Naive B cell (primary cell): ENCODE measurements around the gene RBM20. TPM values are rescaled to one million over a fixed set of nuclear protein-coding genes. Genes with fewer than 3 reads are reported as not detected.
A peak's percentile ranks its signal among the peaks of the same experiment; 100 is the strongest.

Source experiments
- ATAC-seq, 2 donors: fragments of 150-1000 bp; cut with Tn5 transposase; 2 replicates each; pipeline ENCODE4 v1.10.0; 2021; ENCODE audit warnings: low read depth in 2 of 2, mild to moderate bottlenecking in 2 of 2, moderate library complexity in 2 of 2
- DNase-seq: peaks from one replicate; pipeline ENCODE4 v3.0.0; 2022
- H3K27ac Mint-ChIP-seq, 6 donors: one replicate each; pipeline ENCODE4 v1.8.0; 2020 to 2022; ENCODE audit warnings: mild to moderate bottlenecking in 6 of 6, mixed read lengths in 6 of 6, moderate library complexity in 5 of 6, inconsistent platforms in 2 of 6
- H3K27me3 Mint-ChIP-seq, 3 donors: one replicate each; pipeline ENCODE4 v1.8.0; 2021 to 2022; ENCODE audit warnings: mixed read lengths in 3 of 3, mild to moderate bottlenecking in 1 of 3
- H3K36me3 Mint-ChIP-seq, 2 donors: one replicate each; pipeline ENCODE4 v1.8.0; 2020 to 2022; ENCODE audit warnings: mixed read lengths in 2 of 2, inconsistent platforms in 1 of 2, mild to moderate bottlenecking in 1 of 2
- H3K4me1 Mint-ChIP-seq, 3 donors: one replicate each; pipeline ENCODE4 v1.8.0; 2020 to 2022; ENCODE audit warnings: mixed read lengths in 3 of 3, inconsistent platforms in 1 of 3, mild to moderate bottlenecking in 1 of 3, moderate library complexity in 1 of 3
- H3K4me3 Mint-ChIP-seq, 8 donors: one replicate each; pipeline ENCODE4 v1.8.0; 2020 to 2022; ENCODE audit warnings: mild to moderate bottlenecking in 8 of 8, mixed read lengths in 8 of 8, moderate library complexity in 8 of 8, inconsistent platforms in 2 of 8
- H3K9me3 Mint-ChIP-seq, 7 donors: one replicate each; pipeline ENCODE4 v1.8.0; 2020 to 2022; ENCODE audit warnings: mixed read lengths in 7 of 7, mild to moderate bottlenecking in 5 of 7, inconsistent platforms in 2 of 7, moderate library complexity in 1 of 7
- polyA plus RNA-seq, 6 donors: library from polyadenylated mRNA; unstranded; fragments of 300-500 nt; fragmentation: Illumina TruSeq; gene quantifications; one replicate each; pipeline ENCODE4 v1.2.3, GENCODE V29; 2021; ENCODE audit warnings: low read depth in 6 of 6

RBM20 gene
- polyA plus RNA-seq, 6 donors from 2014 or later, result 0.05 TPM; not detected in 5

DNA sequence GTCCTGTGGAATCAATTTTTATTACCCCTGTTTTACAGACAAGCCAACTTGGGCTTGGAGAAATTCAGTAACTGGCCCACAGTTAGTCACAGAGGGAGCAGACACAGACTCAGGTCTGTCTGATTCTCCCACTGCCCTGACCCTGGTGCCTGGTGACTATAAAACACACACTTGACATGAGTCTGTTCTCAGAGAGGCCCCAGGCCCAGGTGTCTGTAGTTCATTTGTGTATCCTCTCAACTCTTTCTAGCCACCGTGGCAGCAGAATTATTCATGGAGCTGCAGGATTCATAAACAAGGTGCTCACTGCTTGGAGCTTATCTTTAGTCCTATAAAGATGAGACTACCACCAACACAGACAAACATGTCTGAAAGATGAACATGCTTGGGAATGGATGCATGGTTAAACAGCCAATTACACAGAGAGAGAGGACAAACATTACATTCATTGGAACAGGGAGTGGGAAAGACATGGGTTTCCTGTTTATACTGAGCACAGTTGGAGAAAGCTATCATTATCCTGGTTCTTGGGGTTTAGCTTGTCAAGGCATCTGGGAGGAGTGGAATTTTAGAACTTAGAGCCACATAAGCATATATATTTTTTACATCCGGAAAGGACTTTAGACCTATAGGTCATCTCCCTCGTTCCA is 148.5 kb downstream of the RBM20 start:
- Mint-ChIP-seq H3K27ac (no peak overlapping the region), H3K4me3 (no peak overlapping the region), H3K27me3 (peaks cover 0 to 4% (median 0%) of the 10 kb centered on the region in 3 donors)

GRCh38 chr10:110793128-110793812 is 149.1 kb downstream of the RBM20 start:
- ATAC-seq, result no peak
- H3K9me3 Mint-ChIP-seq, result no peaks in the 10 kb centered on the region
- peak overlapping the region in 1 of 6 donors; percentile 18 for H3K27ac Mint-ChIP-seq
- H3K4me1 Mint-ChIP-seq, result no peaks in the 10 kb centered on the region
- H3K4me3 Mint-ChIP-seq, result no peak overlapping the region
- H3K27me3 Mint-ChIP-seq, result peaks cover 0 to 4% (median 0%) of the 10 kb centered on the region in 3 donors
- no peak for DNase-seq
- no peaks in the 10 kb centered on the region for H3K36me3 Mint-ChIP-seq

More for the DNA sequence above, 148.5 kb downstream of the RBM20 start:
- Mint-ChIP-seq H3K9me3 (no peaks in the 10 kb centered on the region), H3K4me1 (no peaks in the 10 kb centered on the region), H3K36me3 (no peaks in the 10 kb centered on the region)
- no peak for DNase-seq
- no peak for ATAC-seq

GRCh38 chr10:110793886-110794285 is 149.8 kb downstream of the RBM20 start:
- Mint-ChIP-seq H3K9me3 (no peaks in the 10 kb centered on the region), H3K27me3 (peaks cover 0 to 4% (median 0%) of the 10 kb centered on the region in 3 donors), H3K27ac (no peak overlapping the region), H3K36me3 (no peaks in the 10 kb centered on the region), H3K4me1 (no peaks in the 10 kb centered on the region), H3K4me3 (no peak overlapping the region)
- ATAC-seq (no peak), DNase-seq (no peak)

GRCh38 chr10:110794808-110795207 is 150.7 kb downstream of the RBM20 start:
- Mint-ChIP-seq H3K4me1 (no peaks in the 10 kb centered on the region), H3K4me3 (no peak overlapping the region), H3K9me3 (no peaks in the 10 kb centered on the region), H3K27me3 (peaks cover 0 to 6% (median 4%) of the 10 kb centered on the region in 3 donors), H3K36me3 (no peaks in the 10 kb centered on the region), H3K27ac (no peak overlapping the region)
- ATAC-seq (no peak), DNase-seq (no peak)

GRCh38 chr10:110797416-110797815 is 153.3 kb downstream of the RBM20 start:
- ATAC-seq (no peak), DNase-seq (no peak)
- no peak overlapping the region for H3K27ac Mint-ChIP-seq
- H3K4me1 Mint-ChIP-seq, result peaks cover 2 to 6% (median 6%) of the 10 kb centered on the region in 3 donors
- no peaks in the 10 kb centered on the region for H3K36me3 Mint-ChIP-seq
- no peak overlapping the region for H3K4me3 Mint-ChIP-seq
- peaks cover 0 to 10% (median 8%) of the 10 kb centered on the region in 3 donors for H3K27me3 Mint-ChIP-seq
- no peaks in the 10 kb centered on the region for H3K9me3 Mint-ChIP-seq

- no peak overlapping the region for H3K4me3 Mint-ChIP-seq
- peaks cover 9 to 11% (median 10%) of the 10 kb centered on the region in 3 donors for H3K4me1 Mint-ChIP-seq
- no peaks in the 10 kb centered on the region for H3K36me3 Mint-ChIP-seq
- H3K27me3 Mint-ChIP-seq, result peaks cover 0 to 10% (median 8%) of the 10 kb centered on the region in 3 donors
- H3K9me3 Mint-ChIP-seq, result no peaks in the 10 kb centered on the region
- DNase-seq, result no peak
- H3K27ac Mint-ChIP-seq, result peak overlapping the region in 1 of 6 donors; percentile 45
- ATAC-seq, result no peak
Measured at GRCh38 chr10:110798340-110798739, 154.2 kb downstream of the RBM20 start.

DNA sequence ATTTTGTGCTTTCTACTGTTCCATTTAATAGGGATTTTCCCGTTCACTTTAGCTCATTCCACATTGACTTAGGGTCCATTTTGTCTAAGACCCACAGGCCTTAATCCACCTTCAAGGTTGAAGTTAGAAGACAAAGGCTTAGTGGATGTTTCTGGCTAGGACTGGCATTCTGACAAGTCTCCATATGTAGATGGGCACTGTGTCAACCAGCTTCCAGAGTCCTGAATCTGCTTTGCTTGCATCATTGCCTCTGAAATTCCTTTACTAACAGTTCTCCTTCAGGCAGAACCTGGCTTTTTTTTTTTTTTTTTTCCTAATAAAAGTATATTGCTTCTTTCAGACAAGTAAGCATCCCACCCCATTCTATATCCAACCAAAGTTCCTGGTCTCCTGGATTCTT is 158.0 kb downstream of the RBM20 start:
- H3K9me3 Mint-ChIP-seq, result no peaks in the 10 kb centered on the region
- H3K4me3 Mint-ChIP-seq, result peak overlapping the region in 3 of 8 donors; percentile 18 to 60 (median 56)
- no peak for DNase-seq
- peaks cover 0 to 10% (median 4%) of the 10 kb centered on the region in 3 donors for H3K27me3 Mint-ChIP-seq
- H3K27ac Mint-ChIP-seq, result peak overlapping the region in 1 of 6 donors; percentile 36
- H3K4me1 Mint-ChIP-seq, result peaks cover 24 to 33% (median 29%) of the 10 kb centered on the region in 3 donors
- no peak for ATAC-seq
- H3K36me3 Mint-ChIP-seq, result no peaks in the 10 kb centered on the region

- H3K9me3 Mint-ChIP-seq, result no peaks in the 10 kb centered on the region
- no peaks in the 10 kb centered on the region for H3K36me3 Mint-ChIP-seq
- peak; percentile 25 for DNase-seq
- H3K27ac Mint-ChIP-seq, result peak overlapping the region in 3 of 6 donors; percentile 10 to 59 (median 36)
- H3K4me3 Mint-ChIP-seq, result peak overlapping the region in 7 of 8 donors; percentile 0 to 60 (median 56)
- H3K4me1 Mint-ChIP-seq, result peaks cover 24 to 33% (median 31%) of the 10 kb centered on the region in 3 donors
- H3K27me3 Mint-ChIP-seq, result peaks cover 0 to 10% (median 4%) of the 10 kb centered on the region in 3 donors
- ATAC-seq, result peak; percentile 69 to 76
Measured at GRCh38 chr10:110802551-110803238, 158.6 kb downstream of the RBM20 start.

DNA sequence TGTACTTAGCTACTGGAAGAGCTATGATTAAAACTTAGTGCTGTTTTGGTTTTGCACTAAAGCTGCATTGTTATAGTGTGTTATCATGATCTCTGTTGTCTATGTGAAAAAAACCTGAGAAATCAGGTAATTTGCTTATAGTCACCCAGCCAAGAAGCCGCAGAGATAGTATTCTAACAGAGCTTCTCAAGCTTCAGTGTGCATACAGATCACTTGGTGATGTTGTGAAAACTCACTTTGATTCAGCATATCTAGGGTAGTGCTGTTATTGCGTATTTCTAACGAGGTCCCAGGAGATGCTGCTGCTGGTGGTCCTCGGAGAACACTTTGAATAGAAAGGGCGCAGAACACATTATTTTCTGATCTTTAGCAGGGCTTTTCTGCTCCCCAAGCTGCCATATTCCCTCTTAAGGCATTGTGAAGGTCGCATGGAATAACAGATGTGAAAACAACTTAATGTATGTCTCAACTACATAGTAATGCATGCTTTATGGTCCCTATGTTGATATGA is 159.2 kb downstream of the RBM20 start:
- H3K36me3 Mint-ChIP-seq, result no peaks in the 10 kb centered on the region
- no peaks in the 10 kb centered on the region for H3K9me3 Mint-ChIP-seq
- H3K4me3 Mint-ChIP-seq, result peak overlapping the region in 6 of 8 donors; percentile 4 to 77 (median 54)
- peak overlapping the region in 2 of 6 donors; percentile 28 to 36 for H3K27ac Mint-ChIP-seq
- DNase-seq, result peak; percentile 25
- H3K27me3 Mint-ChIP-seq, result peaks cover 0 to 10% (median 4%) of the 10 kb centered on the region in 3 donors
- ATAC-seq, result peak; percentile 60 to 71
- H3K4me1 Mint-ChIP-seq, result peaks cover 24 to 33% (median 31%) of the 10 kb centered on the region in 3 donors

GRCh38 chr10:110803830-110804338 is 159.7 kb downstream of the RBM20 start:
- peaks cover 28 to 33% (median 31%) of the 10 kb centered on the region in 3 donors for H3K4me1 Mint-ChIP-seq
- peak overlapping the region in 7 of 8 donors; percentile 21 to 72 (median 40) for H3K4me3 Mint-ChIP-seq

DNA sequence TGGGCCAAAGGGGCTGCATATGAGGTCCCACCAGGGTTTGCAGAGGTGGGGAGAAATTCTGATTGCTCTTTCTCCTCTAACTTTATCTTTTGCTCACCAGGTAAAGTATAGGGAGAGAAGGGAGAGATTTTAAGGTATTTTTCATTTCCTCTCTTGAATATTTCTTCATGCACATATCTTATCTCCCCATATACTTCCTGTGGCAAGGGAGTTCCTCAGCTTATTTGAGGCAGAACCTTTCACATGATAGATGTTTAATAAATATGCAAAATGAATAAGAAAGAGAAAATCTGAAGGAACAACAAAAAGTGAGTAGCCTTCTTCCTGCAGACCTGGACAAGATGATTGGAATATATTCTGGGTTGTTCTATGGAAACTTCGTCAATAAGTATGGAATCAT is 160.2 kb downstream of the RBM20 start:
- DNase-seq (no peak), ATAC-seq (no peak)
- H3K4me1 Mint-ChIP-seq, result peaks cover 28 to 33% (median 31%) of the 10 kb centered on the region in 3 donors
- H3K9me3 Mint-ChIP-seq, result no peaks in the 10 kb centered on the region
- peak overlapping the region in 3 of 6 donors; percentile 21 to 92 (median 74) for H3K27ac Mint-ChIP-seq
- H3K36me3 Mint-ChIP-seq, result no peaks in the 10 kb centered on the region
- peaks cover 0 to 8% (median 4%) of the 10 kb centered on the region in 3 donors for H3K27me3 Mint-ChIP-seq
- H3K4me3 Mint-ChIP-seq, result peak overlapping the region in 4 of 8 donors; percentile 26 to 60 (median 40)

More at GRCh38 chr10:110803830-110804338, 159.7 kb downstream of the RBM20 start:
- H3K36me3 Mint-ChIP-seq, result no peaks in the 10 kb centered on the region
- H3K9me3 Mint-ChIP-seq, result no peaks in the 10 kb centered on the region
- ATAC-seq (peak; percentile 66 to 78), DNase-seq (peak; percentile 43)
- peak overlapping the region in 3 of 6 donors; percentile 74 to 92 (median 89) for H3K27ac Mint-ChIP-seq
- H3K27me3 Mint-ChIP-seq, result peaks cover 0 to 10% (median 4%) of the 10 kb centered on the region in 3 donors

DNA sequence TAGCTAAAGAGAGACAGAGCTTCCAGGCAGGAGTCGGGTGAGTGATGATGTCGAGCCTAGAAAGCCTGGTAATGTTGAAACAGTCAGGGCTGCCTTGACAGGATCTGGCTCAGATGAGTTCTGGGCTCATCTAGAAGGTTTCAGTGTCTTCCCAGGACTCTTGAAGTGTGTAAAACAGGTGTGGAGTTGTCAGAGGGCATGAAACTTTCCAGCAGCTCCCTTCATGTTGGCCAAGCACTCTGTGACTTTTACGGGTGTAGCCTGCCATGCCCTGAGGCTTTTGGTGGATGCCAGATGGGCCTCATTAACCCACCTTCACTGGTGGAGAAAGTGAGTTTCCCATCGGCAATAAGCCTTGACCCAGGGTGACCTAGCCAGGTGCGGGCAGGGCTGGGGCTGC is 161.2 kb downstream of the RBM20 start:
- peak overlapping the region in 1 of 8 donors; percentile 47 for H3K4me3 Mint-ChIP-seq
- H3K4me1 Mint-ChIP-seq, result peaks cover 28 to 33% (median 31%) of the 10 kb centered on the region in 3 donors
- no peak for DNase-seq
- peaks cover 0 to 8% (median 4%) of the 10 kb centered on the region in 3 donors for H3K27me3 Mint-ChIP-seq
- ATAC-seq, result no peak
- no peaks in the 10 kb centered on the region for H3K9me3 Mint-ChIP-seq
- no peaks in the 10 kb centered on the region for H3K36me3 Mint-ChIP-seq
- peak overlapping the region in 3 of 6 donors; percentile 21 to 70 (median 61) for H3K27ac Mint-ChIP-seq

- Mint-ChIP-seq H3K4me1 (peaks cover 28 to 33% (median 31%) of the 10 kb centered on the region in 3 donors), H3K4me3 (no peak overlapping the region), H3K9me3 (no peaks in the 10 kb centered on the region), H3K27me3 (peaks cover 0 to 10% (median 4%) of the 10 kb centered on the region in 3 donors), H3K27ac (peak overlapping the region in 1 of 6 donors; percentile 41), H3K36me3 (no peaks in the 10 kb centered on the region)
- ATAC-seq (no peak), DNase-seq (no peak)
Measured at GRCh38 chr10:110806335-110806734, 162.2 kb downstream of the RBM20 start.
